ENCODE results near the gene KRTAP10-8.
"Not testable (repeated sequence)": the region's sequence is repeated elsewhere in the genome, so short reads cannot be mapped to it uniquely, and the experiment has no call there.

The KRTAP10-8 gene

DNA sequence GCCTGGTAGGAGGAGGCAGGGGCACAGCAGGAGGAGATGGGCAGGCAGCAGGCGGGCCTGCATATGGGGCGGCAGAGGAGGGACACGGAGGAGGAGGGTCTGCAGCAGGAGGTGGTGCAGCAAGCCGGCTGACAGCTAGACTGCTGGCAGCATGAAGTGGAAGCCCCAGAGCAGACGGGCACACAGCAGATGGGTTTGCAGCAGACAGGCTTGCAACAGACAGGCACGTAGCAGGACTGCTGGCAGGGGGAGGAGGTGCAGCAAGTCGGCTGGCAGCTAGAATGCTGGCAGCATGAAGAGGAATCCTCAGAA lies 32.1 kb upstream of the KRTAP10-8 start (continued):
- no peak for TF ChIP-seq ZNF473 (tag by site-specific recombination; IDR thresholded peaks at IDR 0.05)

GRCh38 chr21:44580231-44580821 lies 31.6 kb upstream of the KRTAP10-8 start, which contains the start of gene KRTAP10-5:
KRTAP10-5 (minus strand) TSS chr21:44580604; CDS start chr21:44580578, 26 bp downstream.
- H3K27ac ChIP-seq (ENCODE audit: extremely low read depth, low read depth, low read length); H3K36me3 ChIP-seq (ENCODE audit: control insufficient read depth in 2 of 2, insufficient read depth in 1 of 2, low read length in 2 of 2); H3K4me3 ChIP-seq (ENCODE audit: low read depth, low read length); H3K4me1 ChIP-seq (ENCODE audit: control insufficient read depth, insufficient read depth, low read length); POLR2A ChIA-PET; H3K9me3 ChIP-seq (ENCODE audit: control insufficient read depth, insufficient read depth, low read depth, low read length): not testable (repeated sequence)
- TF ChIP-seq ZIC2 (tag by site-specific recombination; IDR thresholded peaks at IDR 0.05), result peak; percentile 76
- CTCF ChIA-PET, result interaction anchor here (0.6 to 1.1 kb wide), 2 partner anchors 213 to 549 kb away, joined by 4 to 5 read pairs; no protein-coding TSS in a partner anchor

- H3K36me3 ChIP-seq (ENCODE audit: control insufficient read depth in 2 of 2, insufficient read depth in 1 of 2, low read length in 2 of 2), result no peaks in the 10 kb centered on the region
- H3K27ac ChIP-seq (ENCODE audit: extremely low read depth, low read depth, low read length), result no peak overlapping the region
- TF ChIP-seq ZBTB20 (tag by site-specific recombination; IDR thresholded peaks at IDR 0.05), result no peak
- TF ChIP-seq ZFHX2 (tag by site-specific recombination; conservative IDR thresholded peaks at IDR 0.05), result no peak
- TF ChIP-seq ZNF510 (tag by site-specific recombination; IDR thresholded peaks at IDR 0.05; ENCODE audit: insufficient replicate concordance), result peak; percentile 15
- TF ChIP-seq SETDB1 (IDR thresholded peaks at IDR 0.05; ENCODE audit: insufficient read length, low read length), result peak; percentile 46
- no peak for TF ChIP-seq ZNF394 (tag by site-specific recombination; IDR thresholded peaks at IDR 0.05; ENCODE audit: borderline replicate concordance)
- CTCF ChIA-PET, result interaction anchor here (1.1 kb wide), 1 partner anchor 212 kb away, joined by 4 read pairs; no protein-coding TSS in a partner anchor
- H3K4me1 ChIP-seq (ENCODE audit: control insufficient read depth, insufficient read depth, low read length), result no peaks in the 10 kb centered on the region
- POLR2A ChIA-PET, result interaction anchor here (0.5 kb wide), 1 partner anchor 8 kb away, joined by 3 read pairs; no protein-coding TSS in a partner anchor
- H3K9me3 ChIP-seq (ENCODE audit: control insufficient read depth, insufficient read depth, low read depth, low read length), result peaks cover 2% of the 10 kb centered on the region; the same call in 1 of the 2 replicates
- H3K4me3 ChIP-seq (ENCODE audit: low read depth, low read length), result no peak overlapping the region
Observed at GRCh38 chr21:44581158-44581557, 30.7 kb upstream of the KRTAP10-8 start.

- CTCF ChIA-PET, result no interaction called here
- peaks cover 2% of the 10 kb centered on the region; the same call in 1 of the 2 replicates for H3K9me3 ChIP-seq (ENCODE audit: control insufficient read depth, insufficient read depth, low read depth, low read length)
- no peak overlapping the region for H3K27ac ChIP-seq (ENCODE audit: extremely low read depth, low read depth, low read length)
- no peak for TF ChIP-seq ZNF473 (tag by site-specific recombination; IDR thresholded peaks at IDR 0.05)
- 0 out of 2 replicates have a peak, but pooled peaks have one; percentile 16 for TF ChIP-seq ATF2 (tag by site-specific recombination; IDR thresholded peaks at IDR 0.05; ENCODE audit: low read depth)
- H3K4me1 ChIP-seq (ENCODE audit: control insufficient read depth, insufficient read depth, low read length), result no peaks in the 10 kb centered on the region
- POLR2A ChIA-PET, result no interaction called here
- H3K4me3 ChIP-seq (ENCODE audit: low read depth, low read length), result no peak overlapping the region
- H3K36me3 ChIP-seq (ENCODE audit: control insufficient read depth in 2 of 2, insufficient read depth in 1 of 2, low read length in 2 of 2), result no peaks in the 10 kb centered on the region
Observed at GRCh38 chr21:44582055-44582454, 29.8 kb upstream of the KRTAP10-8 start.

GRCh38 chr21:44583089-44583799 lies 28.6 kb upstream of the KRTAP10-8 start:
- no peak overlapping the region for H3K4me3 ChIP-seq (ENCODE audit: low read depth, low read length)

More at GRCh38 chr21:44583089-44583799, 28.6 kb upstream of the KRTAP10-8 start:
- no peaks in the 10 kb centered on the region for H3K4me1 ChIP-seq (ENCODE audit: control insufficient read depth, insufficient read depth, low read length)
- H3K36me3 ChIP-seq (ENCODE audit: control insufficient read depth in 2 of 2, insufficient read depth in 1 of 2, low read length in 2 of 2), result no peaks in the 10 kb centered on the region
- ChIA-PET POLR2A (no interaction called here), CTCF (interaction anchor here (1.7 kb wide), 1 partner anchor 13 kb away, joined by 7 read pairs; no protein-coding TSS in a partner anchor)
- TF ChIP-seq OSR2 (tag by site-specific recombination; IDR thresholded peaks at IDR 0.05) (no peak), GLIS1 (tag by site-specific recombination; IDR thresholded peaks at IDR 0.05) (peak; percentile 74), WT1 (tag by site-specific recombination; IDR thresholded peaks at IDR 0.05) (peak; percentile 48), SP7 (tag by site-specific recombination; IDR thresholded peaks at IDR 0.05) (peak; percentile 91), ZNF530 (tag by site-specific recombination; IDR thresholded peaks at IDR 0.05; ENCODE audit: low read depth) (no peak), ZNF488 (tag by site-specific recombination; IDR thresholded peaks at IDR 0.05) (no peak), ZNF629 (tag by site-specific recombination; IDR thresholded peaks at IDR 0.05) (no peak), ZNF561 (tag by site-specific recombination; IDR thresholded peaks at IDR 0.05; ENCODE audit: borderline replicate concordance) (no peak)
- TF ChIP-seq, protein P1, sequence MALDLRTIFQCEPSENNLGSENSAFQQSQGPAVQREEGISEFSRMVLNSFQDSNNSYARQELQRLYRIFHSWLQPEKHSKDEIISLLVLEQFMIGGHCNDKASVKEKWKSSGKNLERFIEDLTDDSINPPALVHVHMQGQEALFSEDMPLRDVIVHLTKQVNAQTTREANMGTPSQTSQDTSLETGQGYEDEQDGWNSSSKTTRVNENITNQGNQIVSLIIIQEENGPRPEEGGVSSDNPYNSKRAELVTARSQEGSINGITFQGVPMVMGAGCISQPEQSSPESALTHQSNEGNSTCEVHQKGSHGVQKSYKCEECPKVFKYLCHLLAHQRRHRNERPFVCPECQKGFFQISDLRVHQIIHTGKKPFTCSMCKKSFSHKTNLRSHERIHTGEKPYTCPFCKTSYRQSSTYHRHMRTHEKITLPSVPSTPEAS (tag by site-specific recombination; IDR thresholded peaks at IDR 0.05), result 0 out of 2 replicates have a peak, but pooled peaks have one; percentile 18
- TF ChIP-seq, protein P2, sequence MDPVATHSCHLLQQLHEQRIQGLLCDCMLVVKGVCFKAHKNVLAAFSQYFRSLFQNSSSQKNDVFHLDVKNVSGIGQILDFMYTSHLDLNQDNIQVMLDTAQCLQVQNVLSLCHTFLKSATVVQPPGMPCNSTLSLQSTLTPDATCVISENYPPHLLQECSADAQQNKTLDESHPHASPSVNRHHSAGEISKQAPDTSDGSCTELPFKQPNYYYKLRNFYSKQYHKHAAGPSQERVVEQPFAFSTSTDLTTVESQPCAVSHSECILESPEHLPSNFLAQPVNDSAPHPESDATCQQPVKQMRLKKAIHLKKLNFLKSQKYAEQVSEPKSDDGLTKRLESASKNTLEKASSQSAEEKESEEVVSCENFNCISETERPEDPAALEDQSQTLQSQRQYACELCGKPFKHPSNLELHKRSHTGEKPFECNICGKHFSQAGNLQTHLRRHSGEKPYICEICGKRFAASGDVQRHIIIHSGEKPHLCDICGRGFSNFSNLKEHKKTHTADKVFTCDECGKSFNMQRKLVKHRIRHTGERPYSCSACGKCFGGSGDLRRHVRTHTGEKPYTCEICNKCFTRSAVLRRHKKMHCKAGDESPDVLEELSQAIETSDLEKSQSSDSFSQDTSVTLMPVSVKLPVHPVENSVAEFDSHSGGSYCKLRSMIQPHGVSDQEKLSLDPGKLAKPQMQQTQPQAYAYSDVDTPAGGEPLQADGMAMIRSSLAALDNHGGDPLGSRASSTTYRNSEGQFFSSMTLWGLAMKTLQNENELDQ (tag by site-specific recombination; IDR thresholded peaks at IDR 0.05; ENCODE audit: low read depth), result no peak
- H3K27ac ChIP-seq (ENCODE audit: extremely low read depth, low read depth, low read length), result no peak overlapping the region
- H3K9me3 ChIP-seq (ENCODE audit: control insufficient read depth, insufficient read depth, low read depth, low read length), result peaks cover 2% of the 10 kb centered on the region; the same call in 1 of the 2 replicates

Data from HEK293 (cell line).